ACHN (cell line): Measurements from ENCODE around the gene CALCB.

Experiments used
- DNase-seq: peaks from one replicate; pipeline ENCODE4 v3.0.0-alpha.2; 2015
- in situ Hi-C: cut with HindIII; loops from 2 replicates; pipeline ENCODE4 v1.10.0; 2017; ENCODE audit warnings: low sequenced_read_pairs, low pct_ligation_motif_present, low pct_unique_long_range_greater_than_20kb

CALCB gene

GRCh38 chr11:15112131-15112541 is 38.7 kb downstream of the CALCB start:
- in situ Hi-C loops = no loop called here
- DNase-seq = no peak

GRCh38 chr11:15113381-15113780 is 40.0 kb downstream of the CALCB start:
- DNase-seq = no peak

GRCh38 chr11:15114501-15115475 is 41.4 kb downstream of the CALCB start, which contains the start of gene INSC:
Gene INSC (plus strand): TSS chr11:15114923. CDS start chr11:15149175, 34,252 bp downstream.
- in situ Hi-C loops = no loop called here
- DNase-seq = peak; percentile 3

More at GRCh38 chr11:15113381-15113780, 40.0 kb downstream of the CALCB start:
- in situ Hi-C loops = no loop called here

- no peak for DNase-seq
- in situ Hi-C loops = no loop called here
These were observed 42.3 kb downstream of the CALCB start for GRCh38 chr11:15115686-15116085.

GRCh38 chr11:15117751-15118150 is 44.4 kb downstream of the CALCB start:
- no peak for DNase-seq
- in situ Hi-C loops = no loop called here

- no peak for DNase-seq
- in situ Hi-C loops = no loop called here
These were observed 45.0 kb downstream of the CALCB start for GRCh38 chr11:15118431-15118830.

GRCh38 chr11:15119352-15119751 is 46.0 kb downstream of the CALCB start:
- in situ Hi-C loops = no loop called here

GRCh38 chr11:15119826-15120225 is 46.4 kb downstream of the CALCB start:
- DNase-seq = no peak
- in situ Hi-C loops = no loop called here

More at GRCh38 chr11:15119352-15119751, 46.0 kb downstream of the CALCB start:
- DNase-seq = no peak

- DNase-seq = peak; percentile 91
These were observed 50.5 kb downstream of the CALCB start for GRCh38 chr11:15123849-15124248.

GRCh38 chr11:15124528-15124927 is 51.1 kb downstream of the CALCB start:
- in situ Hi-C loops = no loop called here
- DNase-seq = no peak

More at GRCh38 chr11:15123849-15124248, 50.5 kb downstream of the CALCB start:
- in situ Hi-C loops = no loop called here

GRCh38 chr11:15127341-15127740 is 53.9 kb downstream of the CALCB start:
- DNase-seq = peak; percentile 25
- in situ Hi-C loops = no loop called here
